ENCODE results near the gene MMD2.

The MMD2 gene, protein sequence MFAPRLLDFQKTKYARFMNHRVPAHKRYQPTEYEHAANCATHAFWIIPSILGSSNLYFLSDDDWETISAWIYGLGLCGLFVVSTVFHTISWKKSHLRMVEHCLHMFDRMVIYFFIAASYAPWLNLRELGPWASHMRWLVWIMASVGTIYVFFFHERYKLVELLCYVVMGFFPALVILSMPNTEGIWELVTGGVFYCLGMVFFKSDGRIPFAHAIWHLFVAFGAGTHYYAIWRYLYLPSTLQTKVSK

DNA sequence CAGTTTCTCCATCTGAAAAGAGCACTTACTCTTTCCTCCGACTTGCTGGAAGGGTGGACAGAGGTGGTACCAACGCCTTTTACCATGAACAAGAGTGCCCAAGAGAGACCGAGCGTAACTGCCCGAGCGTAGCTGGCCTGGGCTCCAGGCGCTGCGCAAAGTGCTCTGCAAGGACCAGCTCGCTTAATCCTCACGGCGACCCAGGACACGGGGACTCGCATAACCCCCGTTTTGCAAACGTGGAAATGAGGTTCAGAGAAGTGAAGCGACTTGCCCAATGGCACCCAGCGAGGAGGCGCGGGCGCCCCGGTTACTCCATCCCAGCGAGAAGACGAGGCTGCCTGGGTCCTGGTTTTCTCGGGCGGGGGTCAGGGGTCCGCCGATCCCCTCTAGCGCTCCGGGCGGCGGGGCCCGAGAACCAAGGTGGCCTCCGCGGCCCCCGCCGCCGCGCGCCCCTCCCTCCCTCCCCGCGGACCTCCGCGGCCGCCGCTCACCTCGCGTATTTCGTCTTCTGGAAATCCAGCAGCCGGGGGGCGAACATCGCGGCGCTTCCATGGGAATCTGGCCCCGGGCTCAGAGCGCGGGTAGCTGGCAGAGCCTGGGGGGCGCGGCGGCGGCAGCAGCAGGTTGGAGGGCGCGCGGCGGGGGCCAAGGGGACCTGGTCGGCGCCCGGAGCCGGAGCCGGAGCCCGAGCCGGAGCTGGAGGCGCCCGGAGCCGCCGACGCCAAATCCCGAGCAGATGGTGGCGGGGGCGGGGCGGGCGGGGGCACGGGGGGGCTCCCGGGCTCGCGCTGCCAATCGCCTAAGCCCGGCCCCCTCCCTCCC is at the start of gene MMD2:
MMD2 (minus strand) TSS at position 711 of the 825 bp plus-strand sequence; CDS start at position 541, 170 bp downstream.
- no peaks in the 10 kb centered on the region for H3K27me3 ChIP-seq (ENCODE audit: control insufficient read depth, insufficient read depth, low read length)
- no peak within 1 kb of the TSS for H3K27ac ChIP-seq
- no peak for TF ChIP-seq CTCF (IDR thresholded peaks at IDR 0.05)
- peak within 1 kb of the TSS; percentile 50 for H2AFZ ChIP-seq
- no peaks in the 10 kb centered on the region for H3K9me3 ChIP-seq (ENCODE audit: control insufficient read depth, low read length)
- H3K4me3 ChIP-seq (ENCODE audit: low read depth, low read length): peak within 1 kb of the TSS; percentile 16
- H3K4me2 ChIP-seq (ENCODE audit: low read length): peak within 1 kb of the TSS; percentile 66
- H3K9ac ChIP-seq: no peak within 1 kb of the TSS
- no peaks in the 10 kb centered on the region for H3K79me2 ChIP-seq
- no peaks in the 10 kb centered on the region for H3K36me3 ChIP-seq (ENCODE audit: control insufficient read depth, insufficient read depth, low read length)
- H3K4me1 ChIP-seq: no peaks in the 10 kb centered on the region

DNA sequence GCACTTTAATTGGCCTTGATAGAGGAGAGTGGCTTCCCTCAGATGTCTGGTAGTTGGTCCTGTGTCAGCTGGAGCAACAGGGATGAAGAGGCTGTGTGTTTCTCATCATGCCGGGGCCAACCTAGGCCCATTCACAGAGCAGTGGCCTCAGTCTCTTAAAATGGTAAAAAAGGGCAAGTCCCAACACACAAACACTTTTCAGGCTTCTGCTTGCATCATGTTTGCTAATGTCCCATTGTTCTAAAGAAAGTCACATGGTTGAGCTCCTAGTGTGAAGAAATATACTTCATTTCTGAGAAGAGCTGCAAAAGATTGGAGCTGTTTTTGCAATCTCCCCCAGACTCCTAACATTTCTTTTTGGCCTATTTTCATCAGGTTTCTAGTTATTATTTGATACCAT is 46.1 kb upstream of the MMD2 start:
- H3K36me3 ChIP-seq (ENCODE audit: control insufficient read depth, insufficient read depth, low read length): no peaks in the 10 kb centered on the region
- no peak overlapping the region for H2AFZ ChIP-seq
- no peak overlapping the region for H3K27ac ChIP-seq
- H3K4me3 ChIP-seq (ENCODE audit: low read depth, low read length): no peak overlapping the region
- no peak for TF ChIP-seq CTCF (IDR thresholded peaks at IDR 0.05)
- no peak overlapping the region for H3K9ac ChIP-seq
- no peaks in the 10 kb centered on the region for H3K79me2 ChIP-seq
- H3K27me3 ChIP-seq (ENCODE audit: control insufficient read depth, insufficient read depth, low read length): no peaks in the 10 kb centered on the region
- H3K4me2 ChIP-seq (ENCODE audit: low read length): no peak overlapping the region
- H3K4me1 ChIP-seq: no peaks in the 10 kb centered on the region
- H3K9me3 ChIP-seq (ENCODE audit: control insufficient read depth, low read length): no peaks in the 10 kb centered on the region

DNA sequence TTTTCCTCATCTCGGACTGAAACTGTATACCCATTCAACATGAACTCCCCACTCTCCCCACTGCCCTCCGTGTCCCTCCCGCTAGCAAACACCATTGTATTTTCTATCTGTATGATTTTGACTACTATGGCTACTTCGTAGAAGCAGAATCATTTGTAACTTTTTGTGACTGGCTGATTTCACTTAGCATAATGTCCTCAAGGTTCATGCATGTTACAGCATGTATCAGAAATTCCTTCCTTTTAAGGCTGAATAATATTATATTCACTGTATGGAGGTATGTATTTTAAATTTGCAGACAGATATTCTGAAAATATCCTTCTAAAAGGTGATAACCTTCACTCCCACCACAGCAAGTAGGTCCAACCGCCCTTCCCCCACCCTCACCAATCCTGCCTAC is 42.9 kb upstream of the MMD2 start:
- H3K9me3 ChIP-seq (ENCODE audit: control insufficient read depth, low read length): no peaks in the 10 kb centered on the region
- H3K27ac ChIP-seq: no peak overlapping the region
- H3K9ac ChIP-seq: no peak overlapping the region
- no peak overlapping the region for H3K4me3 ChIP-seq (ENCODE audit: low read depth, low read length)
- H3K79me2 ChIP-seq: no peaks in the 10 kb centered on the region
- no peaks in the 10 kb centered on the region for H3K36me3 ChIP-seq (ENCODE audit: control insufficient read depth, insufficient read depth, low read length)
- TF ChIP-seq CTCF (IDR thresholded peaks at IDR 0.05): no peak
- no peaks in the 10 kb centered on the region for H3K4me1 ChIP-seq
- H2AFZ ChIP-seq: no peak overlapping the region
- no peak overlapping the region for H3K4me2 ChIP-seq (ENCODE audit: low read length)
- no peaks in the 10 kb centered on the region for H3K27me3 ChIP-seq (ENCODE audit: control insufficient read depth, insufficient read depth, low read length)

DNA sequence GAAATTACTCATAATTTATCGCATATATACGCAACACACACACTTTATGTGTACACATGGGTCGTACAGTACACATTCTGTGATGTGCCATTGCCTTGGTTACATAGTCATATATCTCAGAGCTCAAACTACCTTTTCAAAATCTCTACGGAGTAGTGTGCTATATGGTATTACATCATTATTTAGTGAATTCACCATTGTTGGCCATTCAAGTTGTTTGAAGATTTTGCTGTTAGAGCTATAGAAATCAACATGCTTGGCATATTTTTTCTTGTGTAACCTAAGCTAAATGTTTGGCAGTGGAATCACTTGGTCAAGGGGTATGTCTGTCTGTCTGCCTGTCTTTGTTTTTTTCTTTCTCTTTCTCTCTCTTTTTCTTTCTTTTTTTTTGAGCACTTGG is 42.0 kb upstream of the MMD2 start:
- H3K27me3 ChIP-seq (ENCODE audit: control insufficient read depth, insufficient read depth, low read length): no peaks in the 10 kb centered on the region
- H3K9me3 ChIP-seq (ENCODE audit: control insufficient read depth, low read length): no peaks in the 10 kb centered on the region
- no peaks in the 10 kb centered on the region for H3K79me2 ChIP-seq
- TF ChIP-seq CTCF (IDR thresholded peaks at IDR 0.05): no peak
- H3K9ac ChIP-seq: no peak overlapping the region
- H2AFZ ChIP-seq: no peak overlapping the region
- no peak overlapping the region for H3K27ac ChIP-seq
- no peak overlapping the region for H3K4me3 ChIP-seq (ENCODE audit: low read depth, low read length)
- no peaks in the 10 kb centered on the region for H3K4me1 ChIP-seq
- H3K36me3 ChIP-seq (ENCODE audit: control insufficient read depth, insufficient read depth, low read length): no peaks in the 10 kb centered on the region
- no peak overlapping the region for H3K4me2 ChIP-seq (ENCODE audit: low read length)
